GM08714 (cell line): Measurements from ENCODE around the gene SENP3.

Source experiments
- H3K4me3 ChIP-seq: fragments of 200-500 bp; sonication (Bioruptor generic); 2 replicates; pipeline ENCODE4 v1.5.1; 2014; ENCODE audit warnings: mild to moderate bottlenecking, low read length, inconsistent platforms
- ZNF274 ChIP-seq: IDR thresholded peaks from 2 replicates; pipeline ENCODE4 v1.6.1; 2012; ENCODE audit warnings: mild to moderate bottlenecking, low read depth, low read length

SENP3 gene

DNA sequence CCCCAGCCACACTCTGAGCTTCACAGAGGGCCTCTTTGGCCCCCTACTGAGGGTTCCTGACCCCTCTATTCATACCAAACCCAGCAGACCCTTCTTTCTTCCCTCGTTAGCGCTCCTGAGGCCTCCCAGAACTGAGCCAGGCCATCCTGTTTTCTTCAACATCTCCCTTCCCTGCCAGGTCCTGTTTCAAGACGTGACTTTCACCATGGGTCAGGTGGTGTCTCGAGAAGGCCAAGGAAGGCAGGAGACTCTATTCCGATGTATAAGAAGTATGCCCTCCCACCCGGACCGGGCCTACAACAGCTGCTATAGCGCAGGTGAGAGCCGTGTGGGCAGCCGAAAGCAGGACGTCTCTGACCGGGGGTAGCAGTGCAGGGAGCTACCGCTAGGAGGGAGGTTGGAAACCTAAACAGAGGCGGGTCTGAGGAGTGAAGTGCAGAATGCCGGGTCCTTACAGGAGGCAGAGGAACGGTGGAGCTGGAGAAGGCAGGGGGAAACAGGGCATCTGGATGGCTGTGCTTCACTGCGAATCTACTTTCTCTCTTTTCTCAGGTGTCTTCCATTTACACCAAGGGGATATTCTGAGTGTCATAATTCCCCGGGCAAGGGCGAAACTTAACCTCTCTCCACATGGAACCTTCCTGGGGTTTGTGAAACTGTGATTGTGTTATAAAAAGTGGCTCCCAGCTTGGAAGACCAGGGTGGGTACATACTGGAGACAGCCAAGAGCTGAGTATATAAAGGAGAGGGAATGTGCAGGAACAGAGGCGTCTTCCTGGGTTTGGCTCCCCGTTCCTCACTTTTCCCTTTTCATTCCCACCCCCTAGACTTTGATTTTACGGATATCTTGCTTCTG is 1.3 kb upstream of the SENP3 start:
- TF ChIP-seq ZNF274 = no peak

DNA sequence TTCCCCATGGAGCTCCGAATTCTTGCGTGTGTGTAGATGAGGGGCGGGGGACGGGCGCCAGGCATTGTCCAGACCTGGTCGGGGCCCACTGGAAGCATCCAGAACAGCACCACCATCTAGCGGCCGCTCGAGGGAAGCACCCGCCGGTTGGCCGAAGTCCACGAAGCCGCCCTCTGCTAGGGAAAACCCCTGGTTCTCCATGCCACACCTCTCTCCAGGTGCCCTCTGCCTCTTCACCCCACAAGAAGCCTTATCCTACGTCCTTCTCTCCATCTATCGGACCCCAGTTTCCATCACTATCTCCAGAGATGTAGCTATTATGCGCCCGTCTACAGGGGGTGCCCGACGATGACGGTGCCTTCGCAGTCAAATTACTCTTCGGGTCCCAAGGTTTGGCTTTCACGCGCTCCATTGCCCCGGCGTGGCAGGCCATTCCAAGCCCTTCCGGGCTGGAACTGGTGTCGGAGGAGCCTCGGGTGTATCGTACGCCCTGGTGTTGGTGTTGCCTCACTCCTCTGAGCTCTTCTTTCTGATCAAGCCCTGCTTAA is 617 bp upstream of the SENP3 start:
- H3K4me3 ChIP-seq = peak overlapping the region; percentile 93
- no peak for TF ChIP-seq ZNF274

More for the DNA sequence above, 1.3 kb upstream of the SENP3 start:
- no peak overlapping the region; the same call in 1 of the 2 replicates for H3K4me3 ChIP-seq

DNA sequence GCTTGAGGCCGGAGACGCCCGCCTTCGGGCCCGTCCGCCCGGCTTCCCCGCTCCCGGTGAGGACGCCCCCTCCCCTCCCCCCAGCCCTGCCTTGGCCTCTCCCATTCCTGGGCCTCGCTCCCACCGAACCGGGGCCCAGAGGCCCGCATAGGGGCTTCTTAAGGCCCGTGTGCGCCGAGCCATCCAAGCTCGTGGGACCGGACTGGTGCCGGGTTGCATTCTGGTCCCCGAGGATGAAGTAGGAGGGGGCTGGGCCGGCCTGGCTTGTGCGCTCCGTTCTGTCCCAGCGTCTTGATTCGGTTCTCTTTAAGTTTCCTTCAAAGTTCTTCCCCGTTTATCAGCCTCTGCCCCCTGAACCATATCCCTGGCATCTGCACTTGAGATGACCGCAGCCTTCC is 488 bp downstream of the SENP3 start:
- TF ChIP-seq ZNF274 = no peak
- peak overlapping the region; percentile 93 for H3K4me3 ChIP-seq

DNA sequence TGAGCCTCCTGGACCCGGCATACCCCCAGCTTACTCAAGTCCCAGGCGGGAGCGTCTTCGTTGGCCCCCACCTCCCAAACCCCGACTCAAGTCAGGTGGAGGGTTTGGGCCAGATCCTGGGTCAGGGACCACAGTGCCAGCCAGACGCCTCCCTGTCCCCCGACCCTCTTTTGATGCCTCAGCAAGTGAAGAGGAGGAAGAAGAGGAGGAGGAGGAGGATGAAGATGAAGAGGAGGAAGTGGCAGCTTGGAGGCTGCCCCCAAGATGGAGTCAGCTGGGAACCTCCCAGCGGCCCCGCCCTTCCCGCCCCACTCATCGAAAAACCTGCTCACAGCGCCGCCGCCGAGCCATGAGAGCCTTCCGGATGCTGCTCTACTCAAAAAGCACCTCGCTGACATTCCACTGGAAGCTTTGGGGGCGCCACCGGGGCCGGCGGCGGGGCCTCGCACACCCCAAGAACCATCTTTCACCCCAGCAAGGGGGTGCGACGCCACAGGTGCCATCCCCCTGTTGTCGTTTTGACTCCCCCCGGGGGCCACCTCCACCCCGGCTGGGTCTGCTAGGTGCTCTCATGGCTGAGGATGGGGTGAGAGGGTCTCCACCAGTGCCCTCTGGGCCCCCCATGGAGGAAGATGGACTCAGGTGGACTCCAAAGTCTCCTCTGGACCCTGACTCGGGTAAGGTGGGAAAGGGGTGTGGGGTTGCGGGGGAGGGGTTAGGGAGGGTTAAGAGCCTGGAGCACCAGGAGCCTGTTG is 1.6 kb downstream of the SENP3 start:
- TF ChIP-seq ZNF274 = no peak
- H3K4me3 ChIP-seq = peak overlapping the region; percentile 93; the same call in 1 of the 2 replicates

DNA sequence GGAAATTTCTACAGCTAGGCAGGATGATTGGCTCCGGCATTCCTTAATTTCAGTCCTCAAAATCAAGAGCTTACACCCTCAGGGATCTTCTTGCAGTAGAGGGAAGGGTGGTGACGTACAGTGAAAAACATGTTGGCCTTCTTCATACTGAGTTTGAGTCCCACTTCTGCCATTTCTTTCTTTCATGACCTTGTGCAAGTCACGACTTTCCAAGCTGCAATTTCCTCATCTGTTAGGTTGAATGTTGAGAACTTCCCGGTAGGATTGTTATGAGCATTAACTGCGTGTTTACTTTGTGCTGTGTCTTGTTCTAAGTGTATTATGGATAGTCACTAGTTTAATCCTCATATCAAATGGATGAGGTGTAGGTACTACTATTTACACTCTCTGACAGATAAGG is 7.9 kb downstream of the SENP3 start:
- TF ChIP-seq ZNF274 = no peak
- H3K4me3 ChIP-seq = no peak overlapping the region

DNA sequence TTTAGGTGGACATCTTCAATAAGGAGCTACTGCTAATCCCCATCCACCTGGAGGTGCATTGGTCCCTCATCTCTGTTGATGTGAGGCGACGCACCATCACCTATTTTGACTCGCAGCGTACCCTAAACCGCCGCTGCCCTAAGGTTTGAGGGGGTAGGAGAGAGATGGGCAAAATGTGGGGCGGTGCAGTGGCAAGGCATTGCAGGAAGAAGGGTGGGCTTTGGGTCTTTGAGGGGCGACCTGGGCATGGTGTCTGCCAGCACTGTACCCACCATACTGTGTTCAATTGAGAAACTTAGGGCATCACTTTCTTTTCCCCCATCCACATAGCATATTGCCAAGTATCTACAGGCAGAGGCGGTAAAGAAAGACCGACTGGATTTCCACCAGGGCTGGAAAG is 8.6 kb downstream of the SENP3 start:
- H3K4me3 ChIP-seq = no peak overlapping the region
- no peak for TF ChIP-seq ZNF274

DNA sequence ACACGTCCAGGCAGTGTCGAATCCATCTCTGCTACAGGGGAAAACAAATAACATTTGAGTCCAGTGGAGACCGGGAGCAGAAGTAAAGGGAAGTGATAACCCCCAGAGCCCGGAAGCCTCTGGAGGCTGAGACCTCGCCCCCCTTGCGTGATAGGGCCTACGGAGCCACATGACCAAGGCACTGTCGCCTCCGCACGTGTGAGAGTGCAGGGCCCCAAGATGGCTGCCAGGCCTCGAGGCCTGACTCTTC is 10.5 kb downstream of the SENP3 start:
- TF ChIP-seq ZNF274 = no peak
- peak overlapping the region; percentile 78 for H3K4me3 ChIP-seq

DNA sequence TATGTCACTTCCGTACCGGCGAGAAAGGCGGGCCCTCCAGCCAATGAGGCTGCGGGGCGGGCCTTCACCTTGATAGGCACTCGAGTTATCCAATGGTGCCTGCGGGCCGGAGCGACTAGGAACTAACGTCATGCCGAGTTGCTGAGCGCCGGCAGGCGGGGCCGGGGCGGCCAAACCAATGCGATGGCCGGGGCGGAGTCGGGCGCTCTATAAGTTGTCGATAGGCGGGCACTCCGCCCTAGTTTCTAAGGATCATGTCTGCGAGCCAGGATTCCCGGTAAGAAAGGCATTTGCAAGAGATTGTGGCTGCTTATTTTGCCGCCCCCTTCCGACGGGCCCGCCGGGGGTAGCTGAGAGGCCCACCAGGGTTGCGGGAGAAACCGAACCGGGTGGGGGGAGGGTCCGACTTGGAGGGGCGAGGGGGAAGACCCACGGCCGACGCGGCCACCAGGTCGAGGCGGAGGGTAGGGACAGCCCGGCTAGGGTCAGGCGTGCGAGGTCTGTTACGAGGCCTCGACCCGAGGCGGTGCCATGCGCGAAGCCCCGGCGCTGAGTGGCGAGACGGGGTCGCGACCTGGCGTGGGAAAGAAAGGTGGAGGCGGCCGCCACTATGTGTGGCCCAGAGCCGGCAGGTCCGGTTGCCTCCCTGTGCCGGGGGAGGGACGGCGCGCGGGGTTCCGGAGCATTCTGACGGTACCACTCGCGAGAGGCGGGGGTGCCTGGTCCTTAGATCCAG is 11.0 kb downstream of the SENP3 start:
- no peak for TF ChIP-seq ZNF274
- H3K4me3 ChIP-seq = peak overlapping the region; percentile 98

DNA sequence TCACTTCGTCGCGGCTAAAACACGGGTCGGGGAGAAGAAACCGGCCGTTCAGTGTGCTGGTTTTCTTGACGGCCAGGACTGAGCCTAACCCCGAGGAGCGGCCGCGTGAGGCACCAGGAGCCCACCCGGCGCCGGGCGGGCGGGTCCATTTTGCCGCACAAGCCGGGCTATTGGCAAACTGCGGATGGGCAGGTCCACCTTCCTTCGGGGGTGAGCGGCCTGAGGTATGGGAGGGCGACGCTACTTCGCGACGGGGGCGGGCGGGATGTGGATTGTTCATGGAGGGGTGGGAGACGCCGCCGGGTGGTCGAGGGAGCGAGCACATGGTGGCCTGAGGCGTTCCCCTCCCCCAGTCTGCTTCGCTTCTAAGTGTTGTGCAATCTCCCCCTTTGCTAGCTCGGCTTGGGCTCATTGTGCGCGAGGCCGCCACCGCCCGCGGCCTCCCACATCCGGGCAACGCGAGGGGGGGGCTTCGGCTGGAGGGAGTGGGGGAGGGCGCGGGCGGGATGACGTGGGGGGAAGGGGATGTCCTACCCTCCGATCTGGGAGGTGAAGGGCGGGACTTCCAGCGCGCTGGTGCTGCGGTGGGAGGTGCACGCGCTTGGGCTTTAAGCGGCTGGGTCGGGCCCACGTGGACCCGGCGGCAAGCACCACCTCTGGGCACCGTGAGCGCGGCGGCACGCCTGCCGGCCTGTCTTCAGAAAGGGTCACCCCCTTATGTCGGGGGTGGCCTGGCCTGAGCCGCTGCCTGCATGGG is 11.8 kb downstream of the SENP3 start:
- TF ChIP-seq ZNF274 = no peak
- H3K4me3 ChIP-seq = peak overlapping the region; percentile 98

DNA sequence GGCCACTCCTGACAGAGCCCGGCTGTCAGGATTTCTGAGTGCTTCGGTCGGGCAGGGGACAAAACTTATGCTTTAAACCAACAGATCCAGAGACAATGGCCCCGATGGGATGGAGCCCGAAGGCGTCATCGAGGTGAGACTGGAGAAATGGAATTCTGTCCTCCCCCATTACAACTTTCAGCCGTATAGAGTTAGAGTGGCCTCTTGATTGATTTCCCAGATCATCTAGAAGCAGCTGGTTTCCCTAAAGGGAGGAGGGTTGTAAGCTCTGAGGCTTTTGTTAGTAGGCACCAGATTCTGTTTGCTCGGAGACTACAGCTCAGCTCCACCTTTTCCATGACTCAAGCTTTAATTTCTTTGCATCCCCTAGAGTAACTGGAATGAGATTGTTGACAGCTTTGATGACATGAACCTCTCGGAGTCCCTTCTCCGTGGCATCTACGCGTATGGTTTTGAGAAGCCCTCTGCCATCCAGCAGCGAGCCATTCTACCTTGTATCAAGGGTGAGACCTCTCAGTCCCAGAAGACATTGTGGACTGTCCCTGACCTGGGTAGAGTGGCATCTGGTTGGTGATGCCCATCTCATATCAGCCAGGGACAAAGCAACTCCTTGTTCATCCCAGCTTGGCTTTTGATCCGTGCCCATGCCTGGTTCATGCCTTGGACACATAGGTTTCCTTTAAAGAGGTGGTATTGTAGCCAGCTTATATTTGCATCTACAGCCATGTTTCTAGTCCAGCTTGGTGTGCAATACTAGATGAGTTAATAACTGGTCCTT is 12.6 kb downstream of the SENP3 start:
- H3K4me3 ChIP-seq = peak overlapping the region; percentile 98
- no peak for TF ChIP-seq ZNF274

DNA sequence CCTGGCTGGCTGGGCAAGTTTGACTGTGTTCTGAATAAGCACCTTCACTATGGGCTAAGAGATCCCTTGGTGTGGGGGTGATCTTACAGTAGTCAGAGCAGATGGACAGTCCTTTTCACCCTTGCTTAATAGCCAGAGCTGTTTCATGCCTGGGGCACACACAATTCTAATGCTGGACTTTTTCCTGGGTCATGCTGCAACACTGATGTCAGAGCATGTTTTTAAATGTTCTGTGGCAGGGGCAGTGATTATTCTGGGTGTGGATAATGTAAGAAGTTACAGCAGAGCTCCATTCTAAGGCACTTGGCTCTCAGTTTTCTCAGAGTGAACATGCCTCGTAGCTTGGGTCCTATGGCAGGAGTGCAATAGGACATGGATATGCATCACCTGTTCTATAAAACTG is 13.8 kb downstream of the SENP3 start:
- H3K4me3 ChIP-seq = peak overlapping the region; percentile 98; the same call in 1 of the 2 replicates
- no peak for TF ChIP-seq ZNF274

DNA sequence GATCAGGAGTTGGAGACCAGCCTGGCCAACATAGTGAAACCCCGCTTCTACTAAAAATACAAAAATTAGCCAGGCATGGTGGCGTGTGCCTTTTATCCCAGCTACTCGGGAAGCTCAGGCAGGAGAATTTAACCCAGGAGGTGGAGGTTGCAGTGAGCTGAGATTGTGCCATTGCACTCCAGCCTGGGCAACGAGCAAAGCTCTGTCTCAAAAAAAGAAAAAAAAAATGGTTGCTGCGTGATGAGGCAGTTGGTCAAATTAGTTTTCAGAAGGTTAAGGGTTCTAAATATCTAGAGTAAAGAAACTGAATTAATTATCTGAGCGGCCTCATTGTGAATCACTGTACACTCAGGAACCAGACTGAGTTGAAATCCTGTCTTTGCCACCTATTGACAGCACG is 14.2 kb downstream of the SENP3 start:
- H3K4me3 ChIP-seq = no peak overlapping the region; the same call in 1 of the 2 replicates
- no peak for TF ChIP-seq ZNF274

DNA sequence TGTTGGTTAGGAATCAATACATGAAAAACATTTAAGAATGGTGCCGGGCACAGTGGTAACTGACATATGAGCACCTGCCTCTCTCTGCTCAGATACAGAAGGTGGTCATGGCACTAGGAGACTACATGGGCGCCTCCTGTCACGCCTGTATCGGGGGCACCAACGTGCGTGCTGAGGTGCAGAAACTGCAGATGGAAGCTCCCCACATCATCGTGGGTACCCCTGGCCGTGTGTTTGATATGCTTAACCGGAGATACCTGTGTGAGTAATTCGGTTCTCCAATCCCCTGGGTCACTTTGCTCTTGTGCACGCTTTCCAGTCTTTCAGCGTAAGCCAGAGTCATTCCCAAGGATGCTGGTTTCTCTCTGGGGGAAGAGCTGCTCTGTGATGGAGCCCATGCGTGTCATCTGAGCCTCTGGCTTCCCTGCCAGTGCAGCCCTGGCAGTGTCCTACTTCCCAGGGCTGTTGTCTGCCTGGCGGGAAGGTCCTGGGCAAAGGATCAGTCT is 14.8 kb downstream of the SENP3 start:
- no peak overlapping the region for H3K4me3 ChIP-seq
- no peak for TF ChIP-seq ZNF274
